ENCODE measurements around the gene CALU. TPM values are rescaled to one million over a fixed set of nuclear protein-coding genes. Genes with fewer than 3 reads are reported as not detected.

Gene CALU
- total RNA-seq, 1 experiment from 2014 or later, result 147 TPM

DNA sequence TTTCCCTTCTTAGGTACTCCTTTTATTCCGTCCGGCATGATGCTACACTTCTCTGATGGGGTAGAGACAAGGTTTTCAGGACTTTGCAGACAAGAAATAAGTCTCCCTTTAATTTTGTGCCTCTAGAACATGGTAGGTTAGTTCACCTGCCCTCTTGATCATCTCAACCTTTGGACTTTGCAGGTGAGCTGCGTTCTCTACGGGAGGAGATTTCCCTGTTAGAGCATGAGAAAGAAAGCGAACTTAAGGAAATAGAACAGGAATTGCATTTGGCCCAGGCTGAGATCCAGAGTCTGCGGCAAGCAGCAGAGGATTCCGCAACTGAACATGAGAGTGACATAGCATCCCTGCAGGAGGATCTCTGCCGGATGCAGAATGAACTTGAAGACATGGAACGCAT, 61.8 kb downstream of the CALU start:
- CTCF ChIA-PET, result no interaction called here

DNA sequence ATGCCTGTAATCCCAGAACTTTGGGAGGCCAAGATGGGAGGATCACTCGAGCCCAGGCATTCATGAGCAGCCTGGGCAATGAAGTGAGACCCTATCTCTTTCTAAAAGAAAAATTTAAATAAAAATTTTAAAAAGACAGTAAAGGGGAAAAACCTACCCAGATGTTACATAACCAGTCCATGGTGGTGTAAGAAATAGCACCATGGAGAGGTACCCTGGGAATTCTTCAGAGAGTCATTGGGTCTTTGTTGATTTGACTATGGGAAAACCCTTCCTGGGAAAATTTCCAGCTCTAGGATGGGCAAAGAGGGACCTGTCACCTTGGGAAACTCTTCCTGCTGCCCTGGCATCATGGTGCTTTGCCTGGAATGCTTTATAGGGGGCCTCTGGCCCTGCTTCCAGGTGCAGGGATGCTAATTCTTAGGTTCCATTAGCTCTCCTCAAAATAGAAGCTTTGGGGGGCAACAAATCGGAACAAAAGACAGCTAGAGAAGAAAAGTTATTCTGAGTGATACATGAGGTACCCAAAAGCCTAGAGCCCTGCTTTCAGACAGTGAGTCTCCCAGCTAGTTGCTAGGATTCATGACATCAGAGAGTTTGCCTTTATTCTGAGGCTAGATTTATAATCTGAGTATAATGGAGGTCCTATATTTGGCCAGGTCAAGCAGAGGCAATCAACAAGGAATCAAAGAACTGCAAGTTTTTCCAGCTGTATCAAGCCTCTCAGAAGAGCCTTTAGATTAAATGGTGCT, 62.7 kb downstream of the CALU start:
- Mint-ChIP-seq H3K9me3 (ENCODE audit: unreplicated experiment) (no peaks in the 10 kb centered on the region), H3K4me3 (ENCODE audit: unreplicated experiment) (no peak overlapping the region), H3K4me1 (ENCODE audit: insufficient read depth, unreplicated experiment) (no peaks in the 10 kb centered on the region), H3K27me3 (ENCODE audit: insufficient read depth, unreplicated experiment) (no peaks in the 10 kb centered on the region), H3K27ac (ENCODE audit: low read depth, unreplicated experiment) (no peak overlapping the region), H3K36me3 (ENCODE audit: insufficient read depth, unreplicated experiment) (peaks cover 5% of the 10 kb centered on the region)
- ChIA-PET CTCF (no interaction called here), POLR2A (no interaction called here)
- no peak for DNase-seq (ENCODE audit: unreplicated experiment)
- no TSS peak for BruUV-seq (replicated peaks)
- intact Hi-C loops (cut with micrococcal nuclease), result no loop called here
- TF ChIP-seq, protein P1, sequence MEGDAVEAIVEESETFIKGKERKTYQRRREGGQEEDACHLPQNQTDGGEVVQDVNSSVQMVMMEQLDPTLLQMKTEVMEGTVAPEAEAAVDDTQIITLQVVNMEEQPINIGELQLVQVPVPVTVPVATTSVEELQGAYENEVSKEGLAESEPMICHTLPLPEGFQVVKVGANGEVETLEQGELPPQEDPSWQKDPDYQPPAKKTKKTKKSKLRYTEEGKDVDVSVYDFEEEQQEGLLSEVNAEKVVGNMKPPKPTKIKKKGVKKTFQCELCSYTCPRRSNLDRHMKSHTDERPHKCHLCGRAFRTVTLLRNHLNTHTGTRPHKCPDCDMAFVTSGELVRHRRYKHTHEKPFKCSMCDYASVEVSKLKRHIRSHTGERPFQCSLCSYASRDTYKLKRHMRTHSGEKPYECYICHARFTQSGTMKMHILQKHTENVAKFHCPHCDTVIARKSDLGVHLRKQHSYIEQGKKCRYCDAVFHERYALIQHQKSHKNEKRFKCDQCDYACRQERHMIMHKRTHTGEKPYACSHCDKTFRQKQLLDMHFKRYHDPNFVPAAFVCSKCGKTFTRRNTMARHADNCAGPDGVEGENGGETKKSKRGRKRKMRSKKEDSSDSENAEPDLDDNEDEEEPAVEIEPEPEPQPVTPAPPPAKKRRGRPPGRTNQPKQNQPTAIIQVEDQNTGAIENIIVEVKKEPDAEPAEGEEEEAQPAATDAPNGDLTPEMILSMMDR (IDR thresholded peaks at IDR 0.05; ENCODE audit: unreplicated experiment), result no peak

More for the DNA sequence above, 61.8 kb downstream of the CALU start:
- no peaks in the 10 kb centered on the region for H3K36me3 Mint-ChIP-seq (ENCODE audit: insufficient read depth, unreplicated experiment)
- no peak overlapping the region for H3K4me3 Mint-ChIP-seq (ENCODE audit: unreplicated experiment)
- no peak overlapping the region for H3K27ac Mint-ChIP-seq (ENCODE audit: low read depth, unreplicated experiment)
- H3K27me3 Mint-ChIP-seq (ENCODE audit: insufficient read depth, unreplicated experiment), result no peaks in the 10 kb centered on the region
- intact Hi-C loops (cut with micrococcal nuclease), result no loop called here
- POLR2A ChIA-PET, result no interaction called here
- no peak for DNase-seq (ENCODE audit: unreplicated experiment)
- H3K4me1 Mint-ChIP-seq (ENCODE audit: insufficient read depth, unreplicated experiment), result no peaks in the 10 kb centered on the region
- H3K9me3 Mint-ChIP-seq (ENCODE audit: unreplicated experiment), result no peaks in the 10 kb centered on the region
- no TSS peak for BruUV-seq (replicated peaks)
- TF ChIP-seq, protein P1 (IDR thresholded peaks at IDR 0.05; ENCODE audit: unreplicated experiment), result no peak

DNA sequence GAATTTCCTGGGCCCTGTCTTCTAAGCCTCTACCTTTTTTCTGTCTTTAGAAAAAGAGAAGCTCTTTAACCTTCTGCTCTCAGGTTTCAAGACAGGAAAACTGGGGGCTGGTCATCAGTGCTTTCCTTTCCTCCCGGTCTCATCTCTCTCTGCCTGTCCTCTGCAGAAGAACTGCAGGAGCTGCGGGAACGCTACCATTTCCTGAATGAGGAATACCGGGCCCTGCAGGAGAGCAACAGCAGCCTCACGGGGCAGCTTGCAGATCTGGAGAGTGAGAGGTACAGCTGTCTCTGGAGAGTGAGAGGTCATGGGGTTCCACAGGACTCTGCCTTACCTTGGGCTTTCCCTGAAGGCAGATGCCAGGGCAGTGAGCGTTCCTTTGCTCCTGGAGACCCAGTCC, 65.3 kb downstream of the CALU start:
- intact Hi-C loops (cut with micrococcal nuclease), result no loop called here
- H3K27me3 Mint-ChIP-seq (ENCODE audit: insufficient read depth, unreplicated experiment), result no peaks in the 10 kb centered on the region
- no TSS peak for BruUV-seq (replicated peaks)
- POLR2A ChIA-PET, result no interaction called here
- TF ChIP-seq, protein P1 (IDR thresholded peaks at IDR 0.05; ENCODE audit: unreplicated experiment), result no peak
- peaks cover 15% of the 10 kb centered on the region for H3K36me3 Mint-ChIP-seq (ENCODE audit: insufficient read depth, unreplicated experiment)
- CTCF ChIA-PET, result interaction anchor here (0.6 kb wide), 2 partner anchors 143 to 288 kb away, joined by 3 to 4 read pairs; no protein-coding TSS in a partner anchor
- no peak overlapping the region for H3K4me3 Mint-ChIP-seq (ENCODE audit: unreplicated experiment)
- DNase-seq (ENCODE audit: unreplicated experiment), result no peak
- no peaks in the 10 kb centered on the region for H3K4me1 Mint-ChIP-seq (ENCODE audit: insufficient read depth, unreplicated experiment)
- no peak overlapping the region for H3K27ac Mint-ChIP-seq (ENCODE audit: low read depth, unreplicated experiment)
- no peaks in the 10 kb centered on the region for H3K9me3 Mint-ChIP-seq (ENCODE audit: unreplicated experiment)

DNA sequence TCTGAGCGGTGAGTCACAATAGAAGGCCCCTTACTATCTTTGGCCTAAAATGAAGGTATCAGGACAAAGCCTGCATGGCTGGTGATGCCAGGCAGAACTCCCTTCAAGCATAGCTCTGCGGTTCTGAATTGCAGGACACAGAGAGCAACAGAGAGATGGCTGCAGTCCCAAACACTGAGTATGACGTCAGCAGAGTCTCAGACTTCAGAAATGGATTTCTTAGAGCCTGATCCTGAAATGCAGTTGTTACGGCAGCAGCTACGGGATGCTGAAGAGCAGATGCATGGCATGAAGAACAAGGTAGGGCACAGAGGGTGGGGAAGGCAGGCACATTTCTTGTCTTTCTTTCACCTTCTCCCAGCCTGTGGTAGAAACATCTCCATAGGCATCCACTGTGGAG, 66.1 kb downstream of the CALU start:
- no peak overlapping the region for H3K27ac Mint-ChIP-seq (ENCODE audit: low read depth, unreplicated experiment)
- DNase-seq (ENCODE audit: unreplicated experiment), result no peak
- POLR2A ChIA-PET, result no interaction called here
- H3K9me3 Mint-ChIP-seq (ENCODE audit: unreplicated experiment), result no peaks in the 10 kb centered on the region
- no peak overlapping the region for H3K4me3 Mint-ChIP-seq (ENCODE audit: unreplicated experiment)
- TF ChIP-seq, protein P1 (IDR thresholded peaks at IDR 0.05; ENCODE audit: unreplicated experiment), result no peak
- intact Hi-C loops (cut with micrococcal nuclease), result no loop called here
- no peaks in the 10 kb centered on the region for H3K27me3 Mint-ChIP-seq (ENCODE audit: insufficient read depth, unreplicated experiment)
- H3K4me1 Mint-ChIP-seq (ENCODE audit: insufficient read depth, unreplicated experiment), result no peaks in the 10 kb centered on the region
- H3K36me3 Mint-ChIP-seq (ENCODE audit: insufficient read depth, unreplicated experiment), result peaks cover 16% of the 10 kb centered on the region
- no TSS peak for BruUV-seq (replicated peaks)
- CTCF ChIA-PET, result no interaction called here

Measured in MCF 10A (cell line).